ENCODE measurements around the gene CUL2. TPM values are rescaled to one million over a fixed set of nuclear protein-coding genes. Genes with fewer than 3 reads are reported as not detected.
A peak's percentile ranks its signal among the peaks of the same experiment; 100 is the strongest.

The CUL2 gene
- total and polyA plus RNA-seq, 11 donors, result 7.1 to 42.2 (median 31.6) TPM

DNA sequence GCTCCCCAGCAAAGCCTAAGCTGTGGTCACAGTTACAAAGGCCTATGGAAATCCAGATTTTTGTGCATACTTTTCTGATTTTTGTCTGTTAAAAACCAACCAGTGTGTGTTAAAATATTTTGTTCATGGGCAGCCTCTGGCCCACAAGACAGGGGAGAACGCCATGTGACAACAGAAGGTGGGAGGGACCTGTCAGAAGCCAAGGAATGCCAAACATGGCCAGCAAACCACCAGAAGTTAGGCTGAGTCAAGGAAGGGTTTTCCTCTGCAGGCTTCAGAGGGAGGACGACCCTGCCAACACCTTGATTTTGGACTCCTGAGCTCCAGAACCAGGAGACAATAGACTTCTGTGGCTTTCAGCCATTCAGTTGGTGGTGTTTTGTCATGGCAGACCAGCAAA lies 127.3 kb downstream of the CUL2 start:
- no peak for ATAC-seq
- Histone ChIP-seq H3K4me1 (peaks cover 0 to 10% (median 0%) of the 10 kb centered on the region in 12 donors), H3K27me3 (no peaks in the 10 kb centered on the region), H3K4me3 (no peak overlapping the region), H3K36me3 (no peaks in the 10 kb centered on the region), H3K27ac (no peak overlapping the region), H3K9me3 (no peaks in the 10 kb centered on the region)
- 75 to 92% (median 82%) methylated on average over 2 of the region's 2 CpGs for WGBS, 4 donors
- intact Hi-C loops (cut with DNase I), result loop anchor here (5.0 to 10.0 kb wide), 8 partner anchors 238 to 311 kb away; no protein-coding TSS in a partner anchor
- no peak for DNase-seq
- no peak for TF ChIP-seq POLR2A (IDR thresholded peaks at IDR 0.05)
- TF ChIP-seq, protein P1, sequence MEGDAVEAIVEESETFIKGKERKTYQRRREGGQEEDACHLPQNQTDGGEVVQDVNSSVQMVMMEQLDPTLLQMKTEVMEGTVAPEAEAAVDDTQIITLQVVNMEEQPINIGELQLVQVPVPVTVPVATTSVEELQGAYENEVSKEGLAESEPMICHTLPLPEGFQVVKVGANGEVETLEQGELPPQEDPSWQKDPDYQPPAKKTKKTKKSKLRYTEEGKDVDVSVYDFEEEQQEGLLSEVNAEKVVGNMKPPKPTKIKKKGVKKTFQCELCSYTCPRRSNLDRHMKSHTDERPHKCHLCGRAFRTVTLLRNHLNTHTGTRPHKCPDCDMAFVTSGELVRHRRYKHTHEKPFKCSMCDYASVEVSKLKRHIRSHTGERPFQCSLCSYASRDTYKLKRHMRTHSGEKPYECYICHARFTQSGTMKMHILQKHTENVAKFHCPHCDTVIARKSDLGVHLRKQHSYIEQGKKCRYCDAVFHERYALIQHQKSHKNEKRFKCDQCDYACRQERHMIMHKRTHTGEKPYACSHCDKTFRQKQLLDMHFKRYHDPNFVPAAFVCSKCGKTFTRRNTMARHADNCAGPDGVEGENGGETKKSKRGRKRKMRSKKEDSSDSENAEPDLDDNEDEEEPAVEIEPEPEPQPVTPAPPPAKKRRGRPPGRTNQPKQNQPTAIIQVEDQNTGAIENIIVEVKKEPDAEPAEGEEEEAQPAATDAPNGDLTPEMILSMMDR (IDR thresholded peaks at IDR 0.05), result no peak

DNA sequence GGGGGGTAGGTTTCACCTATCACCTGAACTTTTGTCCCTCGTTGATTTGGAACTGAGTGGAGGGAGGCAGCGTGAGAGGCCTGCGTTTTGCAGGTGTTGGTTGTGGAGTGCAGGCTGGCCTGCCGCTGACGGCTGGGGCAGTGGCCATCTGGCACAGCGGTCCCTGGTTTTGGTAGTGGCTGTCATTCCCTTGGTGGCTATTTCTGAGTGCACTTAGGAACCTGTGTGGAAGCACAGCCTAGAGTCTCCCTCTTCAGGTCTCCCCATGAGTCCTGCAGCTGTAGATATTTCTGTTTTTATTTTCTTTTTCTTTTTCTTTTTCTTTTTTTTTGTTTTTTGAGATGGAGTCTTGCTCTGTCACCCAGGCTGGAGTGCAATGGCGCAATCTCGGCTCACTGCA lies 129.2 kb downstream of the CUL2 start:
- H3K9me3 ChIP-seq, result no peaks in the 10 kb centered on the region
- peak; percentile 81 to 96 (median 94) for ATAC-seq
- WGBS, 4 donors, result 53 to 59% (median 59%) methylated on average over 8 of the region's 8 CpGs
- no peak overlapping the region for H3K27ac ChIP-seq
- no peak for TF ChIP-seq POLR2A (IDR thresholded peaks at IDR 0.05)
- TF ChIP-seq, protein P1 (IDR thresholded peaks at IDR 0.05), result peak in 10 of 12 donors; percentile 7 to 57 (median 36)
- H3K4me1 ChIP-seq, result no peaks in the 10 kb centered on the region
- H3K36me3 ChIP-seq, result no peaks in the 10 kb centered on the region
- H3K4me3 ChIP-seq, result no peak overlapping the region
- no peaks in the 10 kb centered on the region for H3K27me3 ChIP-seq
- intact Hi-C loops (cut with DNase I), result loop anchor here (5.0 to 10.0 kb wide), 8 partner anchors 236 to 309 kb away; no protein-coding TSS in a partner anchor
- peak in 4 of 5 donors; percentile 20 to 69 (median 30) for DNase-seq

DNA sequence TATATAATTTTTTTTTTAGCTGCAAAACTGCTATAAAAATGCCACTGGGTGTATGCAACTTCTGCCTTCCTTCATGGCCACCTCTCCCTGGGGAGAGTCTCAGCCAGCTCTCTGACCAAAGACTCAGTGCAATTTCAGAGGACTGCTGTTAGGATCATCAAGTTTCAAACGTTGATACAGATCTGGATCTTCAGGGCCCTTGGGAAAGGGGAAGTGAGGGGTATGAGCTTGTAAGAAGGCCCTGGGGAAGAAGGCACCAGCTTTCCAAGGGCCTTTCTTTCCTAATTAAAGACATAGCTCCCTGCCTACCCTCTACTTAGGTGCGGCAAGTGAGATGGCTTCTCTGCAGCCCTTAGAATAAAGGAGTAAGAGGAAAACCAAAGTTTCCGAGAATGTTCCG lies 130.4 kb downstream of the CUL2 start:
- 62 to 77% (median 69%) methylated on average over 4 of the region's 4 CpGs for WGBS, 4 donors
- DNase-seq (no peak), ATAC-seq (no peak)
- H3K4me3 ChIP-seq, result no peak overlapping the region
- TF ChIP-seq, protein P1 (IDR thresholded peaks at IDR 0.05), result no peak
- TF ChIP-seq POLR2A (IDR thresholded peaks at IDR 0.05), result no peak
- H3K27ac ChIP-seq, result no peak overlapping the region
- intact Hi-C loops (cut with DNase I), result loop anchor here (5.0 to 10.0 kb wide), 9 partner anchors 135 to 307 kb away; no protein-coding TSS in a partner anchor
- no peaks in the 10 kb centered on the region for H3K27me3 ChIP-seq
- no peaks in the 10 kb centered on the region for H3K36me3 ChIP-seq
- no peaks in the 10 kb centered on the region for H3K4me1 ChIP-seq
- no peaks in the 10 kb centered on the region for H3K9me3 ChIP-seq

DNA sequence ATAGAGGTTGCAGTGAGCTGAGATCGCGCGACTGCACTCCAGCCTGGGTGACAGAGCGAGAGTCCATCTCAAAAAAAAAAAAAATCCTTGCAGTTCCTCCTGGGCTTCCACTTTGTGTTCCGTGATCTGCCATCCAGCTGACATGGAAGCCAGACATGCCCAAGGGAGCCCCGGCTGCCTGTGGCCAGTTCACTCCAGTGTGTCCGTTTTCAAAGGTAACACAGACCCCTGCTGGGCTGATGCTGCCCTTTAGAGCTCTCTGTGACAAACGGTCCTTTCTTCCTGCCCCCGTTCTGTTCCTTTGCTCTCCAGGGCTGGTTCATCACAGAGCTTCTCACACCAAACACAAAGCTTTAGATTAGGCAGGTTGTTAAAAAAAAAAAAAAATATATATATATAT lies 130.8 kb downstream of the CUL2 start:
- DNase-seq (no peak), ATAC-seq (no peak)
- 63 to 73% (median 68%) methylated on average over 9 of the region's 9 CpGs for WGBS, 4 donors
- Histone ChIP-seq H3K27ac (no peak overlapping the region), H3K36me3 (no peaks in the 10 kb centered on the region), H3K9me3 (no peaks in the 10 kb centered on the region), H3K4me3 (no peak overlapping the region), H3K4me1 (no peaks in the 10 kb centered on the region), H3K27me3 (no peaks in the 10 kb centered on the region)
- TF ChIP-seq POLR2A (IDR thresholded peaks at IDR 0.05), result no peak
- TF ChIP-seq, protein P1 (IDR thresholded peaks at IDR 0.05), result no peak
- intact Hi-C loops (cut with DNase I), result loop anchor here in 2 of 10 donors (10.0 kb wide), 1 partner anchor 135 kb away; no protein-coding TSS in a partner anchor

Small RNA genes within 50 kb of the gene (microRNA-seq; reads per million reads assigned to microRNA genes)
- gene MIR3611, result 0.41 to 3.1 (median 0.95) reads per million in 4 donors

Other genes starting within 250 kb of the CUL2 start
- gene CREM, start 36.5 kb upstream of the CUL2 start, total RNA-seq, result 10 to 100 TPM; 44.7 to 66.5 (median 54.7) TPM
- gene CREM, start 36.5 kb upstream of the CUL2 start, polyA plus RNA-seq, result 10 to 100 TPM; 38.4 to 89.7 TPM
- gene CCNY, start 246.2 kb upstream of the CUL2 start, total RNA-seq, result 100 to 1,000 TPM in 1 of 9 donors, 10 to 100 TPM in 8; 39.7 to 106 (median 81.6) TPM
- gene CCNY, start 246.2 kb upstream of the CUL2 start, polyA plus RNA-seq, result 10 to 100 TPM; 26.4 to 38.6 TPM